GM12873 (cell line): ENCODE measurements around the gene TEKT3.

Source experiments
- CTCF ChIP-seq: IDR thresholded peaks from 2 replicates; pipeline ENCODE4 v1.5.1; 2012; ENCODE audit warnings: low read depth, mild to moderate bottlenecking, moderate library complexity, low read length, control low read depth; ENCODE audit not compliant: insufficient read depth; ENCODE audit errors: missing control alignments

TEKT3 gene

GRCh38 chr17:15301845-15302244, 39.6 kb downstream of the TEKT3 start:
- no peak for TF ChIP-seq CTCF

DNA sequence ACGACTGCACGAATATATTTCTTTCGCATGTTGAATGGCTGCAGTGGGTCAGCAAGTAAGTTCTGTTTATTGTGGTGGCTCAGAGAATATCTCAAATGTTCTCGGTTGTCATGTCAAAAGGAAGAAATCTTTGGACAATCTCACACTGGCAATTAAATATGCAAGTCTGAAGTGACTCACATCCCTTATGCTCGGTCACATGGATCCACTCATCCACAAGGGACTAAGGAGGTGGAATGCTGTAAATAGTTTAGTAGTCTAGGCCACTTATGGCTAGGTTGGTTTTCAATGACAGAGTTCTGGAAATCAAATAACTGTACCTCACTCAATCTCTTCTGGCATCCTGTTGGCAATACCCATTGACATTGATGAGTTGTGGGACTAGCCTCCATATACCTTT, 43.2 kb downstream of the TEKT3 start:
- no peak for TF ChIP-seq CTCF

DNA sequence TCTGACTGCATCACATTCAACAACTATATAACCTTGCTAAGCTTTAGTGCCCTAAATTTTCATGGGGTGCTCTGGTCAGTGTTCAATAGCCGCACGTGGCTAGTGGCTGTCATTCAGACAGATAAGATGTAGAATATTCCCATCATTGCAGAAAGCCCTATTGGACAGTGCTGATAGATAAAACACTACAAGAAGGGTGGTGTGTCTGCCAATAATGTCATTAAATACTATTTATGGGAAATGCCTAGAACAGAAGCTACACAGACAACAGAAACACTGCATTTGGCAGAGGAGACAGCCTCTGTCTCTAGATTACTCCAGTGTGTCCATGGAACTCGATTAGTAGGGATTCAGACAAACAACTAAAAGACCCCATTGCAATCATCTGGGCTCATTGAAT, 47.8 kb downstream of the TEKT3 start:
- no peak for TF ChIP-seq CTCF

- no peak for TF ChIP-seq CTCF
Measured at GRCh38 chr17:15291674-15292361, 49.6 kb downstream of the TEKT3 start.

- no peak for TF ChIP-seq CTCF
Measured at GRCh38 chr17:15290605-15291004, 50.8 kb downstream of the TEKT3 start.

GRCh38 chr17:15289285-15290183, 51.9 kb downstream of the TEKT3 start:
- TF ChIP-seq CTCF = no peak

DNA sequence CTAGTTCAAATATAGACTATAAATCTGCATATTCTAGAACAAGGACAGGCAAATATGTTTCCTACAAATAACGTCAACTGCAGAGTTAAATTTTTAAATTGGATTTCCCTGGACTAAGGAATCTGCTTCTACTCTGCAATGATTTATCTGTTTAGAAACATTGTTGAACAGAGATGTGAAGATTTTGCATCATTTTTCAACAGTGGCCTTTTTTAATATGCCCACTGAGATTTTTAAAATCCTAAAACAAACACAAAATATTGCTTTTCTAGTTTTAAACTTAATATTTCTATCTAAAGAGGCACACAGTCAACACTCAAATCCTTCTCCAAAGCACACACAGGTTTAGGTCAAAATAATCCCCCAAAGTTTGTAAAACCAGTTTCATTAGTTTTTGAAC, 52.5 kb downstream of the TEKT3 start:
- TF ChIP-seq CTCF = no peak
